HEK293 (cell line): ENCODE measurements around the gene ZBTB17.

Experiments
- ZNF121 ChIP-seq: fragments of 450-650 bp; formaldehyde crosslinking; IDR thresholded peaks from 2 replicates; pipeline ENCODE4 v1.5.1; 2016; ENCODE audit warnings: missing biosample characterization, missing genetic modification characterization
- ZSCAN30 ChIP-seq: fragments of 450-650 bp; IDR thresholded peaks from 2 replicates; pipeline ENCODE4 v1.5.1; 2018; ENCODE audit warnings: missing biosample characterization, mild to moderate bottlenecking, missing genetic modification characterization, moderate library complexity
- TF ChIP-seq, protein P1 (sequence below): fragments of 450-650 bp; formaldehyde crosslinking; IDR thresholded peaks from 2 replicates; pipeline ENCODE4 v1.5.1; 2016; ENCODE audit warnings: missing biosample characterization, missing genetic modification characterization
- TF ChIP-seq, protein P2 (sequence below): fragments of 450-650 bp; formaldehyde crosslinking; IDR thresholded peaks from 2 replicates; pipeline ENCODE4 v1.5.1; 2016; ENCODE audit warnings: missing biosample characterization, missing genetic modification characterization

DNA sequence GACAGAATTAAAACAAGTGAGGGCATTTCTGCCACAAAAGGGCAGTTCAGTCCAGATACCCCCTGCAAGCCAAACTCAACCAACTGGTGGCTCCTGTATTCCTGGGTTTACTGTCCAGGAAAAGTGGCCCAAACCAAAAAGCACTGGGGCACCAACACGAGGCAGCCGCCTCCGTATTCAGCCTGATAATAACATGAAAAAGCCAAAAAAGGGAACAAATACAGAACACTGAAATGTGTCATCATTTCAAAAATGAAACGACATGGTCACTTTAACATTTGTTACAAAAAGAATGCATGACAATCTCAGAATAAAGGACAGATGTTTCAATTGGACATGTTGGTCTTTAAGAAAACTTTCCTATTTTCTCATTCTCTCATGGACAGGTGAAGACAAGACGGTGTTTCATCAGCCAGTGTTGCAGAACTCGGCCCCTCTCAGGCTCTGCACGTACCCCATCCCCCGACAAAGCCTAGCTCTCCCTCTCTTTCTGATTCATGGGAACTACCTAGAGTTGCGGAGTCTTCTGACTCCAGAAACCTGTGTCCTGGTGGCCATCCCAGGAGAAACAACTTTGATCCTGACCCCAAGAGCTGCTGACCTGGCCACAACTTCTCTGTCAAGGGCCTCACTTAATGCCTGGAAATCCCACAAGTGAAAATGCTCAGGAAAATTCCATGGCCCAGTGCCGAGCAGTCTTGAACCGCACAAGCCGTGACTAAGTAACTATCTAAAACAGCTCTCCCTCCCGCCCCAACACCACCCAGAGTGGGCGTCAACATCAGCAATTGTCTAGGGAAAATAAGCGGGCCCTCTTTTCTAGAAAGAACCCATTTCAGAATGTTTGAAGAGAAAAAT, 27.1 kb downstream of the ZBTB17 start:
- TF ChIP-seq ZNF121 (tag by site-specific recombination) (no peak), ZSCAN30 (tag by site-specific recombination) (no peak)
- TF ChIP-seq, protein P1, sequence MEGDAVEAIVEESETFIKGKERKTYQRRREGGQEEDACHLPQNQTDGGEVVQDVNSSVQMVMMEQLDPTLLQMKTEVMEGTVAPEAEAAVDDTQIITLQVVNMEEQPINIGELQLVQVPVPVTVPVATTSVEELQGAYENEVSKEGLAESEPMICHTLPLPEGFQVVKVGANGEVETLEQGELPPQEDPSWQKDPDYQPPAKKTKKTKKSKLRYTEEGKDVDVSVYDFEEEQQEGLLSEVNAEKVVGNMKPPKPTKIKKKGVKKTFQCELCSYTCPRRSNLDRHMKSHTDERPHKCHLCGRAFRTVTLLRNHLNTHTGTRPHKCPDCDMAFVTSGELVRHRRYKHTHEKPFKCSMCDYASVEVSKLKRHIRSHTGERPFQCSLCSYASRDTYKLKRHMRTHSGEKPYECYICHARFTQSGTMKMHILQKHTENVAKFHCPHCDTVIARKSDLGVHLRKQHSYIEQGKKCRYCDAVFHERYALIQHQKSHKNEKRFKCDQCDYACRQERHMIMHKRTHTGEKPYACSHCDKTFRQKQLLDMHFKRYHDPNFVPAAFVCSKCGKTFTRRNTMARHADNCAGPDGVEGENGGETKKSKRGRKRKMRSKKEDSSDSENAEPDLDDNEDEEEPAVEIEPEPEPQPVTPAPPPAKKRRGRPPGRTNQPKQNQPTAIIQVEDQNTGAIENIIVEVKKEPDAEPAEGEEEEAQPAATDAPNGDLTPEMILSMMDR (tag by site-specific recombination): no peak
- TF ChIP-seq, protein P2, sequence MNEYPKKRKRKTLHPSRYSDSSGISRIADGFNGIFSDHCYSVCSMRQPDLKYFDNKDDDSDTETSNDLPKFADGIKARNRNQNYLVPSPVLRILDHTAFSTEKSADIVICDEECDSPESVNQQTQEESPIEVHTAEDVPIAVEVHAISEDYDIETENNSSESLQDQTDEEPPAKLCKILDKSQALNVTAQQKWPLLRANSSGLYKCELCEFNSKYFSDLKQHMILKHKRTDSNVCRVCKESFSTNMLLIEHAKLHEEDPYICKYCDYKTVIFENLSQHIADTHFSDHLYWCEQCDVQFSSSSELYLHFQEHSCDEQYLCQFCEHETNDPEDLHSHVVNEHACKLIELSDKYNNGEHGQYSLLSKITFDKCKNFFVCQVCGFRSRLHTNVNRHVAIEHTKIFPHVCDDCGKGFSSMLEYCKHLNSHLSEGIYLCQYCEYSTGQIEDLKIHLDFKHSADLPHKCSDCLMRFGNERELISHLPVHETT (tag by site-specific recombination): no peak
